HG03060 (cell line): ENCODE measurements around the gene CERS3.

Experiments used
- ATAC-seq: cut with Tn5 transposase; IDR thresholded peaks from one replicate; pipeline ENCODE4 v1.9.1; 2021; ENCODE audit warnings: low read depth, moderate number of reproducible peaks; ENCODE audit not compliant: unreplicated experiment

Gene CERS3

GRCh38 chr15:100531823-100532327 is 3.1 kb upstream of the CERS3 start:
- no peak for ATAC-seq

GRCh38 chr15:100531204-100531603 is 2.5 kb upstream of the CERS3 start:
- no peak for ATAC-seq

GRCh38 chr15:100529556-100529955 is 806 bp upstream of the CERS3 start:
- no peak for ATAC-seq

GRCh38 chr15:100526027-100526481 is 2.7 kb downstream of the CERS3 start:
- ATAC-seq, result no peak

- no peak for ATAC-seq
These were observed 3.3 kb downstream of the CERS3 start for GRCh38 chr15:100525436-100525835.

GRCh38 chr15:100524326-100524725 is 4.4 kb downstream of the CERS3 start:
- no peak for ATAC-seq

GRCh38 chr15:100521907-100522306 is 6.8 kb downstream of the CERS3 start:
- ATAC-seq, result no peak

GRCh38 chr15:100520132-100520921 is 8.4 kb downstream of the CERS3 start:
- ATAC-seq, result no peak

GRCh38 chr15:100517846-100518245 is 10.9 kb downstream of the CERS3 start:
- ATAC-seq, result no peak

GRCh38 chr15:100516643-100517512 is 11.9 kb downstream of the CERS3 start:
- ATAC-seq, result no peak

GRCh38 chr15:100515758-100516157 is 13.0 kb downstream of the CERS3 start:
- ATAC-seq, result no peak

GRCh38 chr15:100508641-100509300 is 20.0 kb downstream of the CERS3 start:
- no peak for ATAC-seq

- no peak for ATAC-seq
These were observed 26.1 kb downstream of the CERS3 start for GRCh38 chr15:100502651-100503050.

GRCh38 chr15:100501117-100501516 is 27.6 kb downstream of the CERS3 start:
- no peak for ATAC-seq

GRCh38 chr15:100500226-100500990 is 28.3 kb downstream of the CERS3 start:
- no peak for ATAC-seq

- no peak for ATAC-seq
These were observed 32.9 kb downstream of the CERS3 start for GRCh38 chr15:100495861-100496260.

GRCh38 chr15:100493213-100493612 is 35.5 kb downstream of the CERS3 start:
- ATAC-seq, result no peak

- ATAC-seq, result no peak
These were observed 44.3 kb downstream of the CERS3 start for GRCh38 chr15:100484443-100484842.

- ATAC-seq, result no peak
These were observed 45.4 kb downstream of the CERS3 start for GRCh38 chr15:100483370-100483769.

GRCh38 chr15:100476805-100477204 is 51.9 kb downstream of the CERS3 start:
- ATAC-seq, result no peak
